Heart left ventricle (tissue), 13 donors: ENCODE measurements around the gene SCN5A.

Experiments used
- CTCF ChIP-seq, 12 donors: fragments of 200-600 bp; sonication (generic) in 4 of 12; IDR thresholded peaks; one replicate each; pipeline versions ENCODE4 v1.5.0 to v1.8.0; 2018 to 2022; ENCODE audit warnings: antibody characterized with exemption in 12 of 12, mild to moderate bottlenecking in 5 of 12
- POLR2A ChIP-seq, 2 donors: fragments of 450-650 bp; IDR thresholded peaks; one replicate each; pipeline ENCODE4 v1.6.1; 2017; ENCODE audit warnings: antibody characterized with exemption in 2 of 2, mild to moderate bottlenecking in 2 of 2, moderate library complexity in 2 of 2
- donor health status: ischemic (EF 13 %, LVEDD 7.1; RV severe dilation, severe dysfunction).
- donor health status: DM: no; HTN: yes; CAD: no.
- donor health status: DM: no; HTN: no; CAD: no.
- donor health status: ischemic (EF 25% LVEDD 6.9; RV normal size, moderate dysfunction).
- donor health status: ischemic (EF 25% LVEDD 5.7; RV mildly dilated, moderate dysfunction).
- donor health status: ischemic (EF 35%, LVEDD 5.7; RV mildly dilated, moderate dysfunction).
- donor health status: nonischemic (EF 11% LVEDD 7.7; RV severe dilation, severe dysfunction).
- donor health status: DM: yes; HTN: yes; CAD: no.
- donor health status: PGD.
- donor health status: ischemic (EF 29% LVEDD 5.4; RV normal size, mild dysfunction).
- donor health status: nonischemic (EF 23%, LVEDD 6.1; RV moderate dilation, normal function).

GRCh38 chr3:38608961-38609360 lies 40.5 kb downstream of the SCN5A start:
- TF ChIP-seq POLR2A (IDR thresholded peaks at IDR 0.05) (no peak), CTCF (IDR thresholded peaks at IDR 0.05) (no peak)
